NCI-H2171 treated with DMSO at 0.1 percent for 48 hours (cell line): ENCODE data around the gene SECISBP2.
"Not testable (repeated sequence)": the region's sequence is repeated elsewhere in the genome, so short reads cannot be mapped to it uniquely, and the experiment has no call there.

Source experiments
- DNase-seq: peaks from one replicate; lab custom pipeline; 2025; lab: John Stamatoyannopoulos, UW

SECISBP2 gene

GRCh38 chr9:89309608-89310474, 8.5 kb upstream of the SECISBP2 start:
- DNase-seq: no peak

DNA sequence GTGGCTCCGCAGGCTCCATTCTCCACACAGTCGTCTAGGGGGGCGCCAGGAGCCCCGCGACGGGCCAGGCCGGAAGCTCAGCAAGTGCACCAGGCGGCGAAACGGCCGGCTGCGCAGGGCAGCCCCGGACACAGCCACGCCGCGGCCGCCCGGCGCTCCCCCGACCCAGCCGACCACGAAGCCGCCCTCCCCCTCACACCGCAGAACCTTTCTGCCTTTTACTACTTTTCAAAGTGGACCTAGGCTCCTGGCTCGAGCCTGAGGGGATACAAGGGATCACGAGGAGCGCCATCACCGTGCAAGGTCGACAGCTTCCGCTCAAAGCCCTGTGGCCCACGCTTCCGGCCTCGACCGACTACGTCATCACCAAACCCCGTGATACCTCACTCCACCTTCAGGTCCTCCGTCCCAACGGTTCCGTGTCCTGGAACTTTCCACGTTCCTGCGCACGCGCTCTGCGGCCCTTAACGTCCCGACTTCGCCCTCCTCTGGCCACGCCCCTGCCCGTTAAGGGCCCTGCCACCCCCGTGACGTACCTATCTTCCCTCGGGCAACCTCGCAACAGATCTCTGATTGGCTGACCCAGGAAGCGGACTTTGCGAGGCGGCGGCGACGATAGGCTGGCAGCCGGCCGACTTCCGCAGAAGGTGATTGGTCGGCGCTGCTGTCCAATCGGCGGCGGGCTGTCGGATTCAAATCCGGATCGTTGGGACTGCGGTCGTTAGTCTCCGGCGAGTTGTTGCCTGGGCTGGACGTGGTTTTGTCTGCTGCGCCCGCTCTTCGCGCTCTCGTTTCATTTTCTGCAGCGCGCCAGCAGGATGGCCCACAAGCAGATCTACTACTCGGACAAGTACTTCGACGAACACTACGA, 7.6 kb upstream of the SECISBP2 start, which contains the start of gene CKS2:
Gene CKS2 (plus strand): TSS at position 721 of the 871 bp plus-strand sequence. CDS start 98 bp downstream, at position 819.
- DNase-seq: peak; percentile 99

DNA sequence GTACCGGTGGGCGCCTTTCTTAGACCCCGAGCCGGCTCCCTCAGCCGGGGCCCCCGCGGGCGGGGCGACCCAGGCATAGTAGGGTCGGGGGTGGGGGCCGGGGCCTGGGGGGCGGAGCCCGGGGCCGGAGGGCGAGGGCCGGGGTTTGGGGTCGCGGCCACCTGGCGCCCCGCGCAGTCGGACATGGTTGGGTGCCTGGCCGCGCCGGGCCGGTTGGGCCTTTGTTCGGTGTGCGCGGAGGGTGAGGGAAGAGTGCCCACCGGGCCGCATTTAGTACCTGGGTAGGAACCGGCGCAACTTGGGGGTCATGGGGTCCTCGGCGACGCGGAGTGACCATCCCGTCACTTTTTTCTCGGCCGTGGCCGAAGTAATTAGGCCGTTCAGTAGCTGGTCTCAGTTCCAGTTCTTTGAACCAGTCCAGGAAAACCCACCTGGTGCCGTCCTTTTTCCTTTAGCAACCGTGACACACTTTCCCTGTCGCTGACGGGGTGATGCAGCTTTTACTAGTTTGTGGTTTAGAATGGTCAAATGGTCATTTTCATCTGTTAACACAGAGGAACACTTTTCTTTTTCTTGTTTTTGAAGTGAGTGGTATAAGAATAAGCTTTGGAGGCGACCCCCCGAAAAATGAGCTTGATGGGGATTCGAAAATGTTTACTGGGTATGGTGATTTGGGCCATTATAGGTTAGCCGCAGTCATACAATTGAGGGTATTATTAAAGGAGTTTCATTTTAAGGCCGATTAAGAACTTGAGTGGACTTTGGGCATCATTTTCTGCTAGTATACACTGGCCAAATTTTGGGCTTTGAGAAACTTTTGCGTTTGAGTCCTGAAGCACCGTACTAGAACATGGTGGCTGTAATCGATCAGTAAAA, 6.7 kb upstream of the SECISBP2 start:
- DNase-seq: no peak

DNA sequence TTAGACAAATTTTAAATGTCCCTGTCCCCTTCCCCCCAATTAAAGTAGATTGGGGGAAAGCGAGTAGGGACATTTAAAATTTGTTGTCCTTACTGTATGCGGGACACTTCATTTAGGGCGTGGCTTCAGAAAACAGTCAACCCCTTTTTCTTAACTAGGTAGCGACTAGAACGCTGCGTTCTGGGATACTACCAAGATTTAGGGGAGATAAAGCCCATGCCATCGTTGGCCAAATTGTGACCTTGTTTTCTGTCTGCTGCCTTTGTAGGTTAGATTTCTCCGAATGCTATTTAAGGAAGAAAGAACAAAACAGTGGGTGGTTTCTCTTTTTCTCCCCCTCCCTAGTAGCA, 6.1 kb upstream of the SECISBP2 start:
- DNase-seq: peak; percentile 19

GRCh38 chr9:89313842-89314241, 4.5 kb upstream of the SECISBP2 start:
- DNase-seq: peak; percentile 20

- DNase-seq: no peak
These were observed 3.3 kb upstream of the SECISBP2 start for GRCh38 chr9:89314955-89315354.

DNA sequence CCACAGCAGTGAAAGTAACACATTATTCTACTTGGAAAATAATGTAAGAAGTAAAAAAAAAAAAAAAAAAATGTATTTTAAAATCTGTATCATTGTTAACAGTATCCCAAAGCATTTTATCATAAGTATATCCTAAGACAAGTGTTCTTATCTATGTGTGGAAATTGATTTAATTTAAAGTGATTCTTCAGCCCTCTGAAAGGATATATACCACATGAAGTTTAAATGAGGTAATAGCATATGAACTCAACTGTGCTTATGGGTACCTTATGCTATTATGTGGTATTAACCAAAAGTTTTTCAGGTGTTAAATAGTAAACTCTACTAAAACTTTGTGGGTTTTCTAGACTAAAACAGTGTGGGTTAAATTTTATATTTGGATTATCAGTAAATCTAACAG, 2.8 kb upstream of the SECISBP2 start:
- DNase-seq: no peak

DNA sequence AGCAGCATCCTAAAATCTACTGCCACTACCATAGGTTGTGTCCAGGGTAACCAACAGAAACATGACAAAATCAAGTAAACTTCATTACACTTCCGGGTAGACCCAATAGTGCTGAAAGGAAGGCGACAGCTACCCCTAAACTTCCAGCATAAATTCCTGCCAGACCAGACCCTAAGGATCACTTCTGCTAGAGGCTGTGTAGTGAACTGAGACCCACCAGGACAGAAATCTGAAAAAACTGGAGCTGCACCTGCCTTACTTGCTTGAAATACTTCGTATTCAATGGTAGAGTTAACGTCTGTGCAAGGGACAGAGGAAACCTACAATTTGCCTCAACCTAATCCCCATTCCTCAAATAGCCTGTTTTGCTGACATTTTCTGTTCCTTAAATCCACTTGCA, 1.0 kb upstream of the SECISBP2 start:
- no peak for DNase-seq

GRCh38 chr9:89319015-89319905, 960 bp downstream of the SECISBP2 start:
- DNase-seq: no peak

DNA sequence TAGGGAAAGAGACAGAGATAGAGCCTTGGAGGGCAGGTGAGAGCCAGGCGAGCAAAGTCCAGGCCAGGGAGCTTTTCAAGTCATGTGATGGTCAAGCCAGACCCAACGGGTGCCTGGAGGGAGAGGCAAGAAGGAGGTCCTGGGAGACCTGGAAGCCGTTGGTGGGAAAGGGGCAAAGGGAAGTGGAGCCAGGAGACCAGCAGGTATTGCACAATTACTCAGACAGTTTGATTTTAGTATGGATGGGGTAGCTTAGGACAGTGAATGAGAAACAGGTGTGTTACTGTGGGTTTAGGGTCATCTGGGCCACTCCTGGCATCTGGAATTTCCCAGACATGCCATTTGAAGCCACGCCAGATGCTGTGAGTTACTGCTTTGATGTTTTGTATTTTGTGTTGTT, 5.1 kb downstream of the SECISBP2 start:
- DNase-seq: no peak

DNA sequence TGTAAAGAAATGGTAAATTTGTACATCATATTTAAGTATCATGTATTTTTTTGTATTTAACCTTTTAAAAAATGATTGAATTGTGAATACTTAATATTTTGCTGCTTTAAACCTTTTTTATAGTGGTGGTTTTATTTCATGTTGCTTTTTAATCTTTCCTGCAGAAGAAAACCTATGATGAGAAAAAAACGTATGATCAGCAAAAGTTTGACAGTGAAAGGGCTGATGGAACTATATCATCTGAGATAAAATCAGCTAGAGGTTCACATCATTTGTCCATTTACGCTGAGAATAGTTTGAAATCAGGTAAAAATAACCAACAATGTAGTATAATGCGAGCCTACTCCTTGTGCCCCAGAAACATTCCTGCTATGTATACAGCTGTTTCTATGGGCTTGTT, 7.4 kb downstream of the SECISBP2 start:
- no peak for DNase-seq

- DNase-seq: no peak
These were observed 9.8 kb downstream of the SECISBP2 start for GRCh38 chr9:89328064-89328463.

- DNase-seq: no peak
These were observed 11.6 kb downstream of the SECISBP2 start for GRCh38 chr9:89329917-89330316.

GRCh38 chr9:89330513-89330912, 12.2 kb downstream of the SECISBP2 start:
- no peak for DNase-seq

DNA sequence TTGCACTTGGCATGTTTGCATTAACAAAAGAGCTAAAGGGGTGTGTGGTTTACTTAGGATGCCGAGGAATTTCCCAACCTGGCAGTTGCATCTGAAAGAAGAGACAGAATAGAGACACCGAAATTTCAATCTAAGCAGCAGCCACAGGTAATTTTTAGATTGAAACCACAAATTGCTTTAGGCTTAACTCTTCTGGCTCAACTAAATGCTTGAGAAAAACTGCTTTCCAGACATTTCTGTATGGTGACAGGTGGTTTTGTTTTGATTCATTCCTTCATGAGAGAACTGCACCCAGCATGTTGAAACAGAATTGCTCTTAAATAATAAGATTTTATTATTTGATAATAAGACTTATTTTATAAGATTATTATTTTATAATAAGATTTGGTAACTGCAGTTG, 21.5 kb downstream of the SECISBP2 start:
- DNase-seq: no peak

DNA sequence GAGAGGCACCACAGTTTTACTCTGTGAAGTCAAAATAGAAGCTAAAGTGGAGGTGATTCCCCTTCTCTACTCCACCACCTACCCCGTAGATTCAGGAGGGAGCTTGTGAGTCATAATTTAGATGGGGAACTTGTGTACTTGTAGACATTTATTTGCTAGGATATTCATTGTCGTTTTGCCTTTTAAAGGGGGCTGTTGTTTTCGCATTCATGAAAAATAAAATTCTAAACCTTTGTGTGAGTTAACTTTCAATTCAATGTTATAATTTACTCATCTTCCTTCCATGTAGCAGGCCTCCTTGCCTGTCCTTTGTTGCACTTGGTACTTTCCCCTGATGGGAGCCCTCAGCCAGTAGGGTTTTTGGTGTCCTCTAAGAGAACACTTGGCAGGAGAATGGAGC, 22.0 kb downstream of the SECISBP2 start:
- no peak for DNase-seq

- no peak for DNase-seq
These were observed 23.9 kb downstream of the SECISBP2 start for GRCh38 chr9:89342213-89342612.

- DNase-seq: no peak
These were observed 24.6 kb downstream of the SECISBP2 start for GRCh38 chr9:89342948-89343347.

GRCh38 chr9:89343812-89344211, 25.5 kb downstream of the SECISBP2 start:
- DNase-seq: not testable (repeated sequence)

DNA sequence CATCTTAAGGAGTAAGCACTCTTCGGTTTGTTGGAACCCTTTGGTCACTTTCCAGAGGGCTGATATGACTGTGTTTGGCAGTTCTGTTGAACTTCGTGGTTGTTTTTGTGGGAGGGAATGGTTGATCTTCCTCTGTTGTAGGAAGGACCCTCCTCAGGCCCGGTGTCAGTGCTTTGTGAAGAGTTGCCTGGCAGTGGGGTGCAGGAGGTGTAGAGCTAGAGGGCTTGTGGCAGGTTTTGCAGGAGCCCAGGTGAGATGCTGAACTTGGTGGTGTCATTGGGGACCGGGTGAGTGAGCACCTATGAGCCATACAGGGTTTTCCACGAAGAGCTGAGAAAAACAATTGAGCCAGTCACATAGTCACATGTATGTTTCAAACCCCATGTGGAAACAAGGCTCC, 27.2 kb downstream of the SECISBP2 start:
- DNase-seq: no peak

DNA sequence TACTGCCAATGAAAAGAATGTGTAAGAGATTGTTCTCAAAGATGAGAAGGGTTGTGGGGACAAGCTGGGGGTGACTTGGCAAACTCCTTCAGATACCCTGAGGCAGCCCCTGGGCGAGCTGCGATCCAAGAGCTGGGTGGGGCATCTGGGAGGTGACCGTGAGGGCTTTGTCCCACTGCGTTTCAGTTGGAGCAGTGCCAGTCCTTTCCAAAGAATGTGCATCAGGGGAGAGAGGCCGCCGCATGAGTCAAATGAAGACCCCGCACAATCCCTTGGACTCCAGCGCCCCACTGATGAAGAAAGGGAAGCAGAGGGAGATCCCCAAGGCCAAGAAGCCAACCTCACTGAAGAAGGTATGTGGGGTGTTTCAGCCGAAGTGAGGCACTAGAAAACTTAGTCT, 28.4 kb downstream of the SECISBP2 start:
- DNase-seq: no peak
